ENCODE measurements around the gene ROR2. TPM values are rescaled to one million over a fixed set of nuclear protein-coding genes. Genes with fewer than 3 reads are reported as not detected.

The ROR2 gene
- total RNA-seq, 1 experiment from 2014 or later = not detected

GRCh38 chr9:91724609-91725505 lies 225.2 kb downstream of the ROR2 start:
- ATAC-seq (no peak), DNase-seq (no peak)
- Histone ChIP-seq H3K4me3 (ENCODE audit: low read length) (no peak overlapping the region), H3K27ac (ENCODE audit: low read length) (no peak overlapping the region), H3K4me1 (ENCODE audit: insufficient read depth, low read length) (no peaks in the 10 kb centered on the region), H3K9me2 (replicated peaks; ENCODE audit: low read length) (no peaks in the 10 kb centered on the region), H3F3A (ENCODE audit: low read length, unreplicated experiment) (no peaks in the 10 kb centered on the region), H3K36me3 (ENCODE audit: low read depth, low read length) (no peaks in the 10 kb centered on the region), H3K4me2 (ENCODE audit: low read length) (no peak overlapping the region), H3K9ac (ENCODE audit: low read length) (no peak overlapping the region), H3K9me3 (ENCODE audit: low read length) (no peaks in the 10 kb centered on the region), H4K20me1 (ENCODE audit: low read length) (no peaks in the 10 kb centered on the region), H3K79me2 (ENCODE audit: low read length) (no peaks in the 10 kb centered on the region), H2AFZ (ENCODE audit: low read length) (no peak overlapping the region), H3K27me3 (ENCODE audit: low read length) (no peaks in the 10 kb centered on the region)
- intact Hi-C loops (cut with micrococcal nuclease) = loop anchor here (5.0 kb wide), 1 partner anchor 298 kb away; no protein-coding TSS in a partner anchor
- no TSS peak for BruUV-seq (replicated peaks)
- no peak for TF ChIP-seq EZH2 (IDR thresholded peaks at IDR 0.05; ENCODE audit: low read length, unreplicated experiment)
- no peak for TF ChIP-seq EZH2phosphoT487 (IDR thresholded peaks at IDR 0.05; ENCODE audit: borderline replicate concordance, low read length)
- TF ChIP-seq, protein P1, sequence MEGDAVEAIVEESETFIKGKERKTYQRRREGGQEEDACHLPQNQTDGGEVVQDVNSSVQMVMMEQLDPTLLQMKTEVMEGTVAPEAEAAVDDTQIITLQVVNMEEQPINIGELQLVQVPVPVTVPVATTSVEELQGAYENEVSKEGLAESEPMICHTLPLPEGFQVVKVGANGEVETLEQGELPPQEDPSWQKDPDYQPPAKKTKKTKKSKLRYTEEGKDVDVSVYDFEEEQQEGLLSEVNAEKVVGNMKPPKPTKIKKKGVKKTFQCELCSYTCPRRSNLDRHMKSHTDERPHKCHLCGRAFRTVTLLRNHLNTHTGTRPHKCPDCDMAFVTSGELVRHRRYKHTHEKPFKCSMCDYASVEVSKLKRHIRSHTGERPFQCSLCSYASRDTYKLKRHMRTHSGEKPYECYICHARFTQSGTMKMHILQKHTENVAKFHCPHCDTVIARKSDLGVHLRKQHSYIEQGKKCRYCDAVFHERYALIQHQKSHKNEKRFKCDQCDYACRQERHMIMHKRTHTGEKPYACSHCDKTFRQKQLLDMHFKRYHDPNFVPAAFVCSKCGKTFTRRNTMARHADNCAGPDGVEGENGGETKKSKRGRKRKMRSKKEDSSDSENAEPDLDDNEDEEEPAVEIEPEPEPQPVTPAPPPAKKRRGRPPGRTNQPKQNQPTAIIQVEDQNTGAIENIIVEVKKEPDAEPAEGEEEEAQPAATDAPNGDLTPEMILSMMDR (conservative IDR thresholded peaks at IDR 0.05; ENCODE audit: low read depth, low read length) = no peak
- POLR2A ChIA-PET (ENCODE audit: unreplicated experiment) = no interaction called here
- CTCF ChIA-PET = no interaction called here

DNA sequence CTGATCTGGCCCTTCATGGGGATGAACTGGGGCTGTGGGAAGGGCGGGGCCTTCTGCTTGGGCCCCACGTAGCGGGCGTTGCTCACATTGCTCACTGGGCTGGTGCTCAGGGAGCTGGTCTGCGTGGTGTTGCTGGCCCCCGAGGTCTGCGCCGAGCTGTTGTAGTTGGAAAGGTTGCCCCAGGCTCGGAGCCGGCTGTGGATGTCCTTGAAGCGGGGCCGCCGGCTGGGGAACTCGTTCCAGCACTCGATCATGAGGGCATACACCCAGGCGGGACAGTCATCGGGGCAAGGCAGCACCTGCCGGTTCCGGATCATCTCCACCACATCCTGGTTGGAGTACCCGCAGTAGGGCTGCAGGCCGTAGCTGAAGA lies 226.0 kb downstream of the ROR2 start:
- H2AFZ ChIP-seq (ENCODE audit: low read length) = no peak overlapping the region
- H3F3A ChIP-seq (ENCODE audit: low read length, unreplicated experiment) = no peaks in the 10 kb centered on the region
- no peaks in the 10 kb centered on the region for H3K9me3 ChIP-seq (ENCODE audit: low read length)
- no peak overlapping the region for H3K27ac ChIP-seq (ENCODE audit: low read length)
- no peak for ATAC-seq
- POLR2A ChIA-PET (ENCODE audit: unreplicated experiment) = no interaction called here
- CTCF ChIA-PET = no interaction called here
- intact Hi-C loops (cut with micrococcal nuclease) = no loop called here
- H3K27me3 ChIP-seq (ENCODE audit: low read length) = no peaks in the 10 kb centered on the region
- no peaks in the 10 kb centered on the region for H3K9me2 ChIP-seq (replicated peaks; ENCODE audit: low read length)
- no peak for DNase-seq
- H3K4me3 ChIP-seq (ENCODE audit: low read length) = no peak overlapping the region
- H3K4me2 ChIP-seq (ENCODE audit: low read length) = no peak overlapping the region
- no peaks in the 10 kb centered on the region for H3K4me1 ChIP-seq (ENCODE audit: insufficient read depth, low read length)
- no peaks in the 10 kb centered on the region for H3K79me2 ChIP-seq (ENCODE audit: low read length)
- H3K36me3 ChIP-seq (ENCODE audit: low read depth, low read length) = no peaks in the 10 kb centered on the region
- no peaks in the 10 kb centered on the region for H4K20me1 ChIP-seq (ENCODE audit: low read length)
- TF ChIP-seq EZH2phosphoT487 (IDR thresholded peaks at IDR 0.05; ENCODE audit: borderline replicate concordance, low read length) (no peak), EZH2 (IDR thresholded peaks at IDR 0.05; ENCODE audit: low read length, unreplicated experiment) (no peak)
- TF ChIP-seq, protein P1 (conservative IDR thresholded peaks at IDR 0.05; ENCODE audit: low read depth, low read length) = no peak
- H3K9ac ChIP-seq (ENCODE audit: low read length) = no peak overlapping the region
- BruUV-seq (replicated peaks) = no TSS peak

DNA sequence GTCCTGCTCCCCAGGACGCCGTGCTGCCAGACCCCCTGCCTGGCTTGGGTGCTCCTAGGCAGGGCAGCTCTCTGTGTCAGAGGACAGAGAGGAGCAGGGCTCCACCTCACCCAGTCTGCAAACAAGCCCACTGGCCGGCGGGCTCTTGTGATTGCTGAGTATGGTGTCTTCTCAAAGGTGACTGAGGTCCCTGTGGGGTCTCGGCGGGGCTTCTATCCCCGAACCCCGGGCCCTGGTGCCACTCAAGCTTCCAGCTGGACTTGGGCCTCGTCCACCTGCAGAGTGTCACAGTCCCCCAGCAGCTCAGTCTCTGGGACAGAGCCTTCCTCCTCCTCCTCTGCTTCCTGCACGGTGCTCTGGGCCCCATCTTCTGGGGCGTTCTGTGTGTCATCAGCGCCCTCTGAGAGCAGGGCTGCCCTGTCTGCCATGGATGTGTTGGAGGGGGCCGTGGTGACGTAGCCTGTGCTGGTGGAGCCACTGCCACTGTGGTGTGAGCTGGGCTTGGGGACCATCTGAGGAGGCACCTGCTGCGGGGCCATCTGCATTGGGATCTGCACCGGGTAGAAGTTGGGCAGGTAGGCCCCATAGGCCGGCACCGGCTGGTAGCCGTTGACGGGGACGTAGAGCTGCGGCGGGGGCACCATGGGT lies 226.5 kb downstream of the ROR2 start:
- Histone ChIP-seq H3K9me2 (replicated peaks; ENCODE audit: low read length) (no peaks in the 10 kb centered on the region), H3K9me3 (ENCODE audit: low read length) (no peaks in the 10 kb centered on the region), H3K4me3 (ENCODE audit: low read length) (no peak overlapping the region), H3K4me1 (ENCODE audit: insufficient read depth, low read length) (no peaks in the 10 kb centered on the region), H2AFZ (ENCODE audit: low read length) (no peak overlapping the region), H3K27ac (ENCODE audit: low read length) (no peak overlapping the region), H3K36me3 (ENCODE audit: low read depth, low read length) (no peaks in the 10 kb centered on the region), H3K27me3 (ENCODE audit: low read length) (no peaks in the 10 kb centered on the region), H3F3A (ENCODE audit: low read length, unreplicated experiment) (no peaks in the 10 kb centered on the region), H3K4me2 (ENCODE audit: low read length) (no peak overlapping the region), H3K9ac (ENCODE audit: low read length) (no peak overlapping the region), H4K20me1 (ENCODE audit: low read length) (no peaks in the 10 kb centered on the region), H3K79me2 (ENCODE audit: low read length) (no peaks in the 10 kb centered on the region)
- TF ChIP-seq, protein P1 (conservative IDR thresholded peaks at IDR 0.05; ENCODE audit: low read depth, low read length) = no peak
- no peak for TF ChIP-seq EZH2phosphoT487 (IDR thresholded peaks at IDR 0.05; ENCODE audit: borderline replicate concordance, low read length)
- TF ChIP-seq EZH2 (IDR thresholded peaks at IDR 0.05; ENCODE audit: low read length, unreplicated experiment) = no peak
- DNase-seq = no peak
- POLR2A ChIA-PET (ENCODE audit: unreplicated experiment) = no interaction called here
- no peak for ATAC-seq
- CTCF ChIA-PET = no interaction called here
- no TSS peak for BruUV-seq (replicated peaks)
- intact Hi-C loops (cut with micrococcal nuclease) = no loop called here

Measured in PC-3 (cell line).